ENCODE measurements around the gene MRRF. TPM values are rescaled to one million over a fixed set of nuclear protein-coding genes. Genes with fewer than 3 reads are reported as not detected.

MRRF gene
- total RNA-seq, 2 experiments from 2014 or later, result 69.8 to 76.0 TPM

DNA sequence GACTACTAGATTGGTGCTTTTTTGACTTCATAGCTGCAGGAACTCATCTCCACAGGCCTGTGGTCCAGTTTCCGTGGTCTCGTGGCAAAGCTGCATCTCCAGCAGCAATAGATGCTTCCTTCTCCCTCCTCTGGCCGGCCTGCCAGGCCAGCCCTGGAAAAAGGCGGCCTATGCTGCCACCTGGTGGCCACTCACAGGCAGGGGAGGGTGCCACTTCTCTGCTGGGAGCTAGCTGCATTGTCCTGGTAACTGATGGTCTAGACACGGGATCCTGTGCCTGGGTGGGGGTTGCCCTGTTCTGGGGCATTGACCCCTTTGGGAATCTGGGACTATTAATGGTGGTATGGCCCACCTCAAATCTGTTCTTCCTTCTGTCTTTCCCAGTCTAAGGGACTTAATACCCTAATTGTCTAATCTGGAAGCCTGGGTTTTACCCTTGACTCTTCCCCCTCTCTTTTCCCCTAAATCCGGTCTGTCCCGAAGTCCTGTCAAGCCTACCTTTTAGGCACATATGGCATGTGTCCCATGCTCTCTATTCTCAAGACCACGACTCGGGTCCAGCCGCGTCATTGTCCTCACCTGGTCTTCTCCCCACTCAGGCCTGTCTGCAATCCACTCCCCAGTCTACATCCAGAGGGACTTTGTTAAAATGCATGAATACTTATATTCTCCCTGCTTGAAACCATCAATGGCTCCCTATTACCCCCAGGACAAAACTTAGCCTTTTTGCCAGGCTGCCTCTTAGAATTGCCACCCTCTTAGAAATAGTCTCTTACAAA, 86.1 kb downstream of the MRRF start:
- Mint-ChIP-seq H3K27ac (no peak overlapping the region), H3K27me3 (peaks cover 13% of the 10 kb centered on the region), H3K9me3 (peaks cover 6% of the 10 kb centered on the region), H3K4me3 (no peak overlapping the region), H3K4me1 (ENCODE audit: low read depth) (peaks cover 15% of the 10 kb centered on the region), H3K36me3 (ENCODE audit: low read depth) (no peaks in the 10 kb centered on the region)
- CTCF ChIA-PET, result interaction anchor here (0.5 to 17.1 kb wide), 40 partner anchors 11 to 733 kb away, joined by 3 to 315 read pairs (median 4); partner anchors contain the start of genes MRRF, PDCL, PTGS1 and RBM18
- intact Hi-C loops (cut with micrococcal nuclease), result loop anchor here (1.0 to 2.0 kb wide), 2 partner anchors 225 to 252 kb away; no protein-coding TSS in a partner anchor
- POLR2A ChIA-PET, result no interaction called here
- peak; percentile 82 for DNase-seq
- TF ChIP-seq, protein P1, sequence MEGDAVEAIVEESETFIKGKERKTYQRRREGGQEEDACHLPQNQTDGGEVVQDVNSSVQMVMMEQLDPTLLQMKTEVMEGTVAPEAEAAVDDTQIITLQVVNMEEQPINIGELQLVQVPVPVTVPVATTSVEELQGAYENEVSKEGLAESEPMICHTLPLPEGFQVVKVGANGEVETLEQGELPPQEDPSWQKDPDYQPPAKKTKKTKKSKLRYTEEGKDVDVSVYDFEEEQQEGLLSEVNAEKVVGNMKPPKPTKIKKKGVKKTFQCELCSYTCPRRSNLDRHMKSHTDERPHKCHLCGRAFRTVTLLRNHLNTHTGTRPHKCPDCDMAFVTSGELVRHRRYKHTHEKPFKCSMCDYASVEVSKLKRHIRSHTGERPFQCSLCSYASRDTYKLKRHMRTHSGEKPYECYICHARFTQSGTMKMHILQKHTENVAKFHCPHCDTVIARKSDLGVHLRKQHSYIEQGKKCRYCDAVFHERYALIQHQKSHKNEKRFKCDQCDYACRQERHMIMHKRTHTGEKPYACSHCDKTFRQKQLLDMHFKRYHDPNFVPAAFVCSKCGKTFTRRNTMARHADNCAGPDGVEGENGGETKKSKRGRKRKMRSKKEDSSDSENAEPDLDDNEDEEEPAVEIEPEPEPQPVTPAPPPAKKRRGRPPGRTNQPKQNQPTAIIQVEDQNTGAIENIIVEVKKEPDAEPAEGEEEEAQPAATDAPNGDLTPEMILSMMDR (IDR thresholded peaks at IDR 0.05), result peak; percentile 92
- ATAC-seq, result peak; percentile 89

DNA sequence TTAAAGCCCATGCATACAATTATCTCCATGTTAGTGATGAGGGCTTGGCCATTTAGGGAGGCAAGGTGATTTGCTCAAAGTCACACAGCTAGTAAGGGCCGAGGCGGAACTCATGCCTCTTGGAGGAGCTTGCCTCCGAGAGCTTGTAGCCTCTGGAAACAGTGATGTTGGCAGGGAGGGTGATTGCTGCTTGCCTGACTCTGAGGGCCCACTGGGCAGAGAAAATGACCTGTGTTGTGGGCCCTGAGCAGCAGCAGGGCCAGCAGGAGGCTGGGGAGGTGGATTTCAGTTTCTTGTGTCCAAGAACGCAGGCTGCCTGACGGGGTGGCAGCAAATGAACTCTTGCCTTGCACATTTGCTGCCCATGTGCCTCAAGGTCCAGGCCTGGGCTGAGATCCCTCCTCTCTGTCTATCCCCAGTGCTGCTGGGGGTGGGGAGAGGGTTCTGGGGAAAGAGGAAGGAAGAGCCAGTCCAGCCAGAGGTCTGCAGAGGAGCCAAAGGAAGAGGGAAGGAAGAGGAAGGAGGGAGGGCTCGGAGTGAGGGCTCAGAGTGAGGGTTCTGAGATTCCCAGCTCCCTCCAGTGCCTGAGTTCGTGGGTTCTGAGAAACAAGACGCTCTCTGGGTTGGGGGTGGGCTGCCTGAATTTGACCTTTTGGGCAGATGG, 90.0 kb downstream of the MRRF start:
- POLR2A ChIA-PET, result no interaction called here
- TF ChIP-seq, protein P1 (IDR thresholded peaks at IDR 0.05), result no peak
- no peaks in the 10 kb centered on the region for H3K4me1 Mint-ChIP-seq (ENCODE audit: low read depth)
- H3K36me3 Mint-ChIP-seq (ENCODE audit: low read depth), result no peaks in the 10 kb centered on the region
- intact Hi-C loops (cut with micrococcal nuclease), result no loop called here
- H3K27ac Mint-ChIP-seq, result no peak overlapping the region
- H3K9me3 Mint-ChIP-seq, result peaks cover 11% of the 10 kb centered on the region
- H3K27me3 Mint-ChIP-seq, result peaks cover 5% of the 10 kb centered on the region
- CTCF ChIA-PET, result interaction anchor here (1.6 to 17.1 kb wide), 2 partner anchors 230 to 255 kb away, joined by 3 to 315 read pairs; no protein-coding TSS in a partner anchor
- no peak for DNase-seq
- no peak for ATAC-seq
- H3K4me3 Mint-ChIP-seq, result no peak overlapping the region

DNA sequence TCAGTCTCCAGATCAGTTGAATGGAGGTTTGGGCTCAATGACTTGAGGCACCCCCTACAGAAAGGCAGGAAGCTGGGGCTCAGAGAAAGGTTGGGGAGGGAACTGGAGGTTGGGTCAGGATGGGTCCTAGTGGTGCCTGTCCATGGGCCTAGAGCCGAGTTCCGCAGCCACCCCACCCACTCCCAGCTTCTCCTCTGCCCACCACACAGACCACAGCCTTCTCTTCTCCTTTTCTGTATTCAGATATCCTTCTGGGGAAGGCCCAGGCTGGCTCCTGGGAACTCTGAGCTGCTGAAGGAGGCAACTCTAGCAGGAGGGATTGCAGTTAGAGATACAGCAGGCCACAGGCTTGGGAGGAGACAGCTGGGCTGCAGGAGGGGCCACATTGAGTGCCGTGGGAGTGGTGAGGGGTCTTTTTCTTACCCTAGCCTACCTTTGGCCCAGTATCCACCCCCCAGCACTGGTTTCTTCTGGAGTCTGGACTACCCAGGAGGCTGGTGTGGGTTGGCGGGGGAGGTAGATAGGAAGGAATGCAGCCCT, 90.7 kb downstream of the MRRF start:
- ChIA-PET CTCF (interaction anchor here (1.6 to 17.1 kb wide), 2 partner anchors 231 to 256 kb away, joined by 3 to 315 read pairs; no protein-coding TSS in a partner anchor), POLR2A (no interaction called here)
- Mint-ChIP-seq H3K36me3 (ENCODE audit: low read depth) (no peaks in the 10 kb centered on the region), H3K27ac (no peak overlapping the region), H3K27me3 (peaks cover 1% of the 10 kb centered on the region), H3K4me3 (no peak overlapping the region), H3K9me3 (peaks cover 11% of the 10 kb centered on the region), H3K4me1 (ENCODE audit: low read depth) (no peaks in the 10 kb centered on the region)
- ATAC-seq, result no peak
- TF ChIP-seq, protein P1 (IDR thresholded peaks at IDR 0.05), result no peak
- no peak for DNase-seq
- intact Hi-C loops (cut with micrococcal nuclease), result no loop called here

DNA sequence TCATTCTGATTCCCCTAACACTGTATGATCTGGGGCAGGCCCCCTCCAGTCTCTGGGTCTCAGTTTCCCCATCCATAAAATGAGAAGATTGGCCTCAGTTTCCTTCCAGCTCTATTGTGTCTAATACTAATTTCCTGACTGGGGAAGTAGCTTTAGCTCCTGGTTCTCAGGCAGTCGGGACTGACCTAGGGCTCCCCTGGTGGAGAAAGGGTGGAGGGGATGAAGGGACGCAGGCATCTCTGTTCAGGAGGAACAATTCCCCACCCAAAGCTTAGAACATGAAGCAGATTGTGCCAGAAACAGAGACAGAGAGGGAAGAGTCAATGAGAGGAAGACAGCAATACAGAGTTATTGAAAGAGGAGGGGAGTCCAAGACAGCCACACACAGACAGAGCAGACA, 91.9 kb downstream of the MRRF start:
- CTCF ChIA-PET, result interaction anchor here (0.8 to 1.3 kb wide), 3 partner anchors 235 to 257 kb away, joined by 3 read pairs; no protein-coding TSS in a partner anchor
- POLR2A ChIA-PET, result interaction anchor here (1.4 kb wide), 1 partner anchor 257 kb away, joined by 4 read pairs; no protein-coding TSS in a partner anchor
- Mint-ChIP-seq H3K27ac (no peak overlapping the region), H3K4me1 (ENCODE audit: low read depth) (peaks cover 6% of the 10 kb centered on the region), H3K36me3 (ENCODE audit: low read depth) (no peaks in the 10 kb centered on the region), H3K9me3 (peaks cover 11% of the 10 kb centered on the region), H3K4me3 (no peak overlapping the region), H3K27me3 (peaks cover under 1% of the 10 kb centered on the region)
- TF ChIP-seq, protein P1 (IDR thresholded peaks at IDR 0.05), result peak; percentile 19
- ATAC-seq (no peak), DNase-seq (no peak)
- intact Hi-C loops (cut with micrococcal nuclease), result no loop called here

Measured in activated CD8-positive, alpha-beta T cell treated with anti-CD3 and anti-CD28 coated beads for 36 hours (primary cell).